HG02798 (cell line): Measurements from ENCODE around the gene CHRDL1.
"Not testable (repeated sequence)": the region's sequence is repeated elsewhere in the genome, so short reads cannot be mapped to it uniquely, and the experiment has no call there.

Experiments used
- ATAC-seq: cut with Tn5 transposase; IDR thresholded peaks from one replicate; pipeline ENCODE4 v1.9.1; 2021; ENCODE audit warnings: mild to moderate bottlenecking; ENCODE audit not compliant: unreplicated experiment, poor library complexity

CHRDL1 gene

DNA sequence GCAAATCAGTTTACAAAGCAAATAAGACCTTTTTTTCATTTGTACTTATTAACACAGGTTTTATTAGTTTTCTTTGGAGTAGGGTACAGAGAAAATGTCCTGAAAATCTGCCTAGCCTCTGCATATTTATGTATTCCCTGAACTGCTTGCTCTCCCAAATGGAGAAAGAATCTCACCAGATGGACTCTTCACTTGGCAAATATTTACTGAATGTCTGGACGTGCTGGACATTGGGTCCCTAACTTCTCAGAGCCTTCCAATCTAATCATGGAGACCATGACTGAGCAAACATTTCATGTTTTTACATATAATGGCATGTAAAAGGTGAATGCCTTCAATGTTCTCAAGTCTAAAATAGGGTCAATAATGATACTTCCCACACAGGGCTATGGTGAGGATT, 126.0 kb downstream of the CHRDL1 start:
- ATAC-seq = no peak

- no peak for ATAC-seq
Observed at GRCh38 chrX:110667706-110668105, 127.9 kb downstream of the CHRDL1 start.

- ATAC-seq = peak; percentile 66
Observed at GRCh38 chrX:110665223-110666002, 130.2 kb downstream of the CHRDL1 start.

- ATAC-seq = no peak
Observed at GRCh38 chrX:110657073-110657472, 138.5 kb downstream of the CHRDL1 start.

- not testable (repeated sequence) for ATAC-seq
Observed at GRCh38 chrX:110654280-110654679, 141.3 kb downstream of the CHRDL1 start.

- no peak for ATAC-seq
Observed at GRCh38 chrX:110646386-110646785, 149.2 kb downstream of the CHRDL1 start.
